Colonic mucosa (tissue), 4 donors: Measurements from ENCODE around the gene PATJ. TPM values are rescaled to one million over a fixed set of nuclear protein-coding genes. Genes with fewer than 3 reads are reported as not detected.

Source experiments
- DNase-seq: peaks from one replicate; pipeline ENCODE4 v3.0.0-alpha.2; 2020
- H3K27ac ChIP-seq: fragments of 200-600 bp; one replicate; pipeline ENCODE4 v1.8.0; 2021
- H3K27me3 ChIP-seq: fragments of 200-600 bp; one replicate; pipeline ENCODE4 v1.8.0; 2021
- H3K36me3 ChIP-seq: fragments of 200-600 bp; one replicate; pipeline ENCODE4 v1.8.0; 2021
- H3K4me1 ChIP-seq: fragments of 200-600 bp; one replicate; pipeline ENCODE4 v1.8.0; 2021; ENCODE audit warnings: mild to moderate bottlenecking
- H3K4me3 ChIP-seq: fragments of 200-600 bp; one replicate; pipeline ENCODE4 v1.8.0; 2021
- H3K9ac ChIP-seq, 2 donors: one replicate each; pipeline ENCODE4 v1.7.0; 2013; ENCODE audit warnings: control low read depth in 2 of 2, low read depth in 2 of 2, low read length in 2 of 2
- H3K9me3 ChIP-seq: fragments of 200-600 bp; one replicate; pipeline ENCODE4 v1.8.0; 2021
- intact Hi-C: fragments of 100-400 bp; cut with DNase I; formaldehyde crosslinking; loops from one replicate; pipeline ENCODE4 v1.14.1; 2022
- total RNA-seq, 2 donors: library from RNA; stranded (reverse); fragmentation: NEBNext Ultra II Directional in 1 of 2; extraction: Animal tissue kit (Norgen Biotek cat#: 25700) in 1 of 2; gene quantifications; one replicate each; pipeline ENCODE4 v1.2.1, GENCODE V29; 2021
- TF ChIP-seq, protein P1 (sequence below): fragments of 200-600 bp; IDR thresholded peaks from one replicate; pipeline ENCODE4 v1.8.0; 2022; ENCODE audit warnings: antibody characterized with exemption, mild to moderate bottlenecking
- donor health status: healthy.
- donor health status: DM: no; HTN: no; CAD: no.
- donor health status: DM: no; HTN: no; CAD: no.

Gene PATJ
- total RNA-seq, 2 donors from 2014 or later: 65.6 to 69.0 TPM

DNA sequence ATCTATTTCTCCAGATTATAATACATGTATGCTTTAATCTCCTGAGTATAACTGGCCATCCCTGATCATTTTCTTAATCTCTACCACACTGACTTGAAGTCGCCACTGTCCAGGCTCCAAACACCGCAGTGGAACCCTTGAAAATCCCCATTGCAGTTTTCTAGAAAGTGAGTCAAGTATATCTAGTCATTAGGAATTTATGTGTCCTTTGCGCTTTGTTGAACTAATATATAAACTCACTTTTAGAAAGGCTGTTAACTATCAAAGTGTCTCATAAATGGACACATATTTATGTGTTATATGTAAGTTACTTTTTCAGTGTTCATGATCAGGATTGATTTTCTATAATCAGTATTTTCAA lies 211.5 kb downstream of the PATJ start:
- H3K36me3 ChIP-seq: no peaks in the 10 kb centered on the region
- TF ChIP-seq, protein P1, sequence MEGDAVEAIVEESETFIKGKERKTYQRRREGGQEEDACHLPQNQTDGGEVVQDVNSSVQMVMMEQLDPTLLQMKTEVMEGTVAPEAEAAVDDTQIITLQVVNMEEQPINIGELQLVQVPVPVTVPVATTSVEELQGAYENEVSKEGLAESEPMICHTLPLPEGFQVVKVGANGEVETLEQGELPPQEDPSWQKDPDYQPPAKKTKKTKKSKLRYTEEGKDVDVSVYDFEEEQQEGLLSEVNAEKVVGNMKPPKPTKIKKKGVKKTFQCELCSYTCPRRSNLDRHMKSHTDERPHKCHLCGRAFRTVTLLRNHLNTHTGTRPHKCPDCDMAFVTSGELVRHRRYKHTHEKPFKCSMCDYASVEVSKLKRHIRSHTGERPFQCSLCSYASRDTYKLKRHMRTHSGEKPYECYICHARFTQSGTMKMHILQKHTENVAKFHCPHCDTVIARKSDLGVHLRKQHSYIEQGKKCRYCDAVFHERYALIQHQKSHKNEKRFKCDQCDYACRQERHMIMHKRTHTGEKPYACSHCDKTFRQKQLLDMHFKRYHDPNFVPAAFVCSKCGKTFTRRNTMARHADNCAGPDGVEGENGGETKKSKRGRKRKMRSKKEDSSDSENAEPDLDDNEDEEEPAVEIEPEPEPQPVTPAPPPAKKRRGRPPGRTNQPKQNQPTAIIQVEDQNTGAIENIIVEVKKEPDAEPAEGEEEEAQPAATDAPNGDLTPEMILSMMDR: no peak
- DNase-seq: no peak
- intact Hi-C loops: no loop called here
- no peaks in the 10 kb centered on the region for H3K27me3 ChIP-seq
- H3K4me3 ChIP-seq: no peak overlapping the region
- no peak overlapping the region for H3K9ac ChIP-seq
- H3K4me1 ChIP-seq: no peaks in the 10 kb centered on the region
- no peak overlapping the region for H3K27ac ChIP-seq
- H3K9me3 ChIP-seq: no peaks in the 10 kb centered on the region

DNA sequence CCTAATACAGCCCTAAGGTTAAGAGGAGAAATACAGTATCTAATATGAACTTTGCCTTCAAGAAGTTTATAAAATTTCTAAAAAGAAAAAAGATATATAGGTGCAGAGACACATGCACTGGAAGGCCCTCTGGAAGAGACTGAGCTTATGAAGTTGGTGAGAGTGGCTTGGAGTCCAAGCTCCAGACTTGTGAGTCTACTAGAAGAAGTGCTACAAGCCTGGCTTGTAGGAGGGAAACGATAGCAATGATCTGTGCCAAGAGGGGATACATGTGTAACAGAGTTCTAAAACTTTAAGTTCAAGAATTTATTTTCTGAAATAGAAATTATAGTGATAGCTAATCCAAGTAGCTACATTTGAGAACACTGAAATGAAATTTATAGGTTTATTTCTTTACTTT lies 213.0 kb downstream of the PATJ start:
- H3K36me3 ChIP-seq: no peaks in the 10 kb centered on the region
- H3K4me3 ChIP-seq: no peak overlapping the region
- TF ChIP-seq, protein P1: no peak
- no peaks in the 10 kb centered on the region for H3K27me3 ChIP-seq
- DNase-seq: no peak
- H3K9me3 ChIP-seq: no peaks in the 10 kb centered on the region
- no peak overlapping the region for H3K27ac ChIP-seq
- intact Hi-C loops: no loop called here
- H3K4me1 ChIP-seq: no peaks in the 10 kb centered on the region
- H3K9ac ChIP-seq: no peak overlapping the region

DNA sequence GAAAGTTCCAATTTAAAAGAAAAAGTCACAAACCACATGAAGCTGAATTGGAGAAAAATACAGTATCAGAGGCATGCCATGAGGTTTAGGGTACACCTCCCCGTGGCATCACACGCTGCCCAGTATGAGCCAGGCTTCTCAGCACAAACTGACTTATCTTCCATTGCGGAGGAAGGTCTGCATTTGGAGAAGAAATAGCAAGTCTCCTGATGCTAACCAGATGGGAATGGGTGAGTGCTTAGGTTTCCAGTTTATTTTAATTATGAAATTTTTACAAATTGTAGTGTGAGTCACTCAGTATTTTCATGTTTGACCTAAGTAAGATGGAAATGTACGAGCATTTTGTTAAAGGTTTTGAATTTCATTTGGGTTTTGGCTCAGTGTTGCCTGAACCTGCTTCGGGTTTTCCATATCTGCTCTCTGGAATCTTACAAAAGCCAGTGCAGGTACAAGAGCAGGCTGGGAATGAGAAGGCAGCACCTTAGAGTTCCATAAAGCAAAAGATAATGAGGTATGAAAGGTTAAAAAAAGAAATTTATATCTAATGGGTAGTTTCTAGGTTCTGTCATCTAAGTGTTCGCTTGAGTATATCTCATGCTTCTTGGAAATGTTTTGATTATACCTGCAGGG lies 213.9 kb downstream of the PATJ start:
- Histone ChIP-seq H3K4me1 (no peaks in the 10 kb centered on the region), H3K36me3 (no peaks in the 10 kb centered on the region), H3K9ac (no peak overlapping the region), H3K9me3 (no peaks in the 10 kb centered on the region), H3K4me3 (no peak overlapping the region), H3K27ac (no peak overlapping the region), H3K27me3 (no peaks in the 10 kb centered on the region)
- DNase-seq: no peak
- TF ChIP-seq, protein P1: no peak
- intact Hi-C loops: no loop called here

GRCh38 chr1:61956784-61957183 lies 214.5 kb downstream of the PATJ start:
- intact Hi-C loops: no loop called here
- no peaks in the 10 kb centered on the region for H3K9me3 ChIP-seq
- no peak for DNase-seq
- H3K36me3 ChIP-seq: no peaks in the 10 kb centered on the region
- no peaks in the 10 kb centered on the region for H3K4me1 ChIP-seq
- TF ChIP-seq, protein P1: no peak
- no peak overlapping the region for H3K27ac ChIP-seq
- H3K9ac ChIP-seq: no peak overlapping the region
- no peak overlapping the region for H3K4me3 ChIP-seq
- H3K27me3 ChIP-seq: no peaks in the 10 kb centered on the region

DNA sequence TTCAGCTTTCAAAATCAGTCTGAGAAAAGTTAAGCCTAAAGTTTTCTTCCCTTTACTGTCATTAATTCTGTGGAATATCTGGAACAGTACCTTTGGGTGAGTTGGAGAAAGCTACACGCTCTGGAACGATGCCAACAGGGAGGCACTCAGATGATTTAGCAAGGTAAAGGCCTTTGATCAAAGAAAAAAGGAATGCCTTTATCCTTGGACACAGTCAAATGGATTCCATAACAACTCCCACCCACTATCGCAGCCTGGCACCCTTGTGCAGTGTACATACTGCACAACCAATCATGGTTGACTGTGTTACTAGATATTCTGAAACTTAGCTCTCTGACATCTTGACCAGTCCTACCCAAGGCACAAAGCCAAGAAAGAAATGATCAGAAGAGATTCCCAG lies 218.7 kb downstream of the PATJ start:
- Histone ChIP-seq H3K9me3 (no peaks in the 10 kb centered on the region), H3K4me1 (no peaks in the 10 kb centered on the region), H3K4me3 (no peak overlapping the region), H3K27ac (no peak overlapping the region), H3K9ac (no peak overlapping the region), H3K36me3 (no peaks in the 10 kb centered on the region), H3K27me3 (no peaks in the 10 kb centered on the region)
- TF ChIP-seq, protein P1: no peak
- intact Hi-C loops: no loop called here
- no peak for DNase-seq
